ENCODE measurements around the gene UNC45B. TPM values are rescaled to one million over a fixed set of nuclear protein-coding genes. Genes with fewer than 3 reads are reported as not detected.

The UNC45B gene
- total RNA-seq, 4 donors from 2014 or later = not detected

DNA sequence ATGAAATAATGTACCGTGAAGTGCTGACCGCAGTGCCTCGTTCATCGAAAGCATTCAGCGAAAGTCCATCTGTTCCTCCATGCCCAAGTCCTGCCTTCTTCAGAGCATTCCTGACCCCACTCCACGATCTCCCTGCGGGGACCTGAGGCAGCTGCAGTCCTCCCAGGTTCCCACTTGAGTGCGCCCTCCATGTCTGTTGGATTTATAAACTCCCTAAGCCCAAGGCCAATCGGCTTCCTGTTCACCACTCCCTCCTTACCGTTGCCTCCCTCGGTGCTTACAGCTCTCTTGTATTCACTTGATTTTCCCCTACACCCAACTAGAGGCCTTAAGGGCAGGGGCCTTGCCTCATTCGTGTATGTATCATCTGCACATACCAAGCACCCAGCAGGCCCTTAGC is 30.8 kb upstream of the UNC45B start:
- no peak for TF ChIP-seq CTCF (IDR thresholded peaks at IDR 0.05; ENCODE audit: low read depth)

DNA sequence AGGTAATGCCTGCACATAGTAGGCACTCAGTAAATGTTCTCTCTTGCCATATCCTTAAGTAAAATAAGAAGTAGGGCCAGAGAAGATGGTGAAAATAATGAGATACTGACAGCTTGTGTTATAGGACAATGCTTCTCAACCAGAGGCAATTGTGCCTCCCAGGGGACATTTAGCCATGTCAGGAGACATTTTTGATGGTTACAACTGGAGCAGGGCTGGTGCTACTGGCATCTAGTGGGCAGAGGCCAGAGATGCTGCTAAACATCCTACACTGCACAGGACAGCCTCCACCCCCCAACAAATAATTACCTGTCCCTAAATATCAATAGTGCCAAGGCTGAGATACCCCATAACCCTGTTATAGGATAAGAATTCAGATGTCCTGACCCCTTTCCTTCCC is 29.6 kb upstream of the UNC45B start:
- TF ChIP-seq CTCF (IDR thresholded peaks at IDR 0.05; ENCODE audit: low read depth) = no peak

- no peak for TF ChIP-seq CTCF (IDR thresholded peaks at IDR 0.05; ENCODE audit: low read depth)
Observed at GRCh38 chr17:35119370-35120165, 28.0 kb upstream of the UNC45B start, which contains the start of gene RAD51D. Gene RAD51D, minus strand, starts transcription at chr17:35119860. Its CDS starts 247 bp downstream, at chr17:35119613.

- TF ChIP-seq CTCF (IDR thresholded peaks at IDR 0.05; ENCODE audit: low read depth) = no peak
Observed at GRCh38 chr17:35121315-35121714, 26.3 kb upstream of the UNC45B start, which contains the start of gene FNDC8. Gene FNDC8, plus strand, starts transcription at chr17:35121615. Its CDS starts 79 bp downstream, at chr17:35121694.

- TF ChIP-seq CTCF (IDR thresholded peaks at IDR 0.05; ENCODE audit: low read depth) = no peak
Observed at GRCh38 chr17:35127751-35128514, 19.7 kb upstream of the UNC45B start.

- TF ChIP-seq CTCF (IDR thresholded peaks at IDR 0.05; ENCODE audit: low read depth) = no peak
Observed at GRCh38 chr17:35129154-35129972, 18.3 kb upstream of the UNC45B start.

Measured in subcutaneous adipose tissue (tissue), 4 donors.